HEK293T (cell line): ENCODE data around the gene MYH6.

Experiments used
- CTCF ChIA-PET: fragments of 350-600 bp; formaldehyde crosslinking; extraction: SDS; loops from one replicate; lab custom pipeline; 2021; ENCODE audit warnings: antibody characterized with exemption, inconsistent platforms; lab: Yijun Ruan, JAX
- POLR2A ChIA-PET: fragments of 350-600 bp; formaldehyde crosslinking; extraction: SDS; loops from one replicate; lab custom pipeline; 2020; ENCODE audit warnings: antibody characterized with exemption, inconsistent platforms; lab: Yijun Ruan, JAX
- DNase-seq: peaks from one replicate; pipeline ENCODE4 v3.0.0; 2012; ENCODE audit warnings: mixed read lengths; ENCODE audit errors: extremely low spot score
- ARNT ChIP-seq: fragments of 450-650 bp; IDR thresholded peaks from 2 replicates; pipeline ENCODE4 v1.6.1; 2017; ENCODE audit warnings: mild to moderate bottlenecking
- BHLHE40 ChIP-seq: fragments of 450-650 bp; IDR thresholded peaks from 2 replicates; pipeline ENCODE4 v1.6.1; 2016; ENCODE audit warnings: mild to moderate bottlenecking, moderate library complexity, borderline replicate concordance
- CTBP1 ChIP-seq: fragments of 450-650 bp; IDR thresholded peaks from 2 replicates; pipeline ENCODE4 v1.6.1; 2016; ENCODE audit warnings: borderline replicate concordance
- ELF4 ChIP-seq: fragments of 450-650 bp; IDR thresholded peaks from 2 replicates; pipeline ENCODE4 v1.6.1; 2017; ENCODE audit warnings: antibody characterized with exemption
- FOXA1 ChIP-seq: fragments of 450-650 bp; IDR thresholded peaks from 2 replicates; pipeline ENCODE4 v1.6.1; 2016; ENCODE audit warnings: mild to moderate bottlenecking
- FOXK2 ChIP-seq: fragments of 450-650 bp; IDR thresholded peaks from 2 replicates; pipeline ENCODE4 v1.6.1; 2016; ENCODE audit warnings: mild to moderate bottlenecking
- FOXM1 ChIP-seq: fragments of 450-650 bp; IDR thresholded peaks from 2 replicates; pipeline ENCODE4 v1.6.1; 2017; ENCODE audit warnings: mild to moderate bottlenecking, borderline replicate concordance
- HDGF ChIP-seq: fragments of 450-650 bp; IDR thresholded peaks from 2 replicates; pipeline ENCODE4 v1.6.1; 2017; ENCODE audit warnings: antibody characterized with exemption, borderline replicate concordance
- L3MBTL2 ChIP-seq: fragments of 450-650 bp; conservative IDR thresholded peaks from 2 replicates; pipeline ENCODE4 v1.6.1; 2016; ENCODE audit warnings: mild to moderate bottlenecking
- LEF1 ChIP-seq: fragments of 450-650 bp; IDR thresholded peaks from 2 replicates; pipeline ENCODE4 v1.6.1; 2017; ENCODE audit warnings: mild to moderate bottlenecking, borderline replicate concordance
- NFRKB ChIP-seq: fragments of 450-650 bp; IDR thresholded peaks from 2 replicates; pipeline ENCODE4 v1.6.1; 2016; ENCODE audit warnings: mild to moderate bottlenecking, moderate library complexity
- PKNOX1 ChIP-seq: fragments of 450-650 bp; IDR thresholded peaks from 2 replicates; pipeline ENCODE4 v1.6.1; 2016
- SP1 ChIP-seq: fragments of 450-650 bp; IDR thresholded peaks from 2 replicates; pipeline ENCODE4 v1.6.1; 2017
- SUZ12 ChIP-seq: fragments of 450-650 bp; IDR thresholded peaks from 2 replicates; pipeline ENCODE4 v1.6.1; 2016; ENCODE audit warnings: mild to moderate bottlenecking
- TARDBP ChIP-seq: fragments of 450-650 bp; IDR thresholded peaks from 2 replicates; pipeline ENCODE4 v1.6.1; 2016
- ZNF384 ChIP-seq: fragments of 450-650 bp; IDR thresholded peaks from 2 replicates; pipeline ENCODE4 v1.6.1; 2016

Gene MYH6

GRCh38 chr14:23384364-23385080 lies 23.6 kb downstream of the MYH6 start:
- no peak for DNase-seq
- no peak for TF ChIP-seq LEF1
- TF ChIP-seq FOXK2: no peak
- no peak for TF ChIP-seq PKNOX1
- TF ChIP-seq FOXA1: no peak
- CTCF ChIA-PET: interaction anchor here (0.6 kb wide), 1 partner anchor 178 kb away, joined by 4 read pairs; no protein-coding TSS in a partner anchor
- POLR2A ChIA-PET: no interaction called here

GRCh38 chr14:23382731-23383440 lies 25.2 kb downstream of the MYH6 start:
- DNase-seq: no peak
- CTCF ChIA-PET: interaction anchor here (0.7 to 0.9 kb wide), 2 partner anchors 37 to 89 kb away, joined by 3 read pairs; no protein-coding TSS in a partner anchor
- POLR2A ChIA-PET: interaction anchor here (1.3 kb wide), 1 partner anchor 62 kb away, joined by 4 read pairs; the partner anchor contains the start of gene PABPN1
- no peak for TF ChIP-seq SP1
- TF ChIP-seq BHLHE40: no peak
- no peak for TF ChIP-seq FOXA1
- no peak for TF ChIP-seq NFRKB
- no peak for TF ChIP-seq TARDBP
- no peak for TF ChIP-seq SUZ12
- no peak for TF ChIP-seq ELF4
- TF ChIP-seq LEF1: no peak
- no peak for TF ChIP-seq ARNT
- TF ChIP-seq HDGF: no peak
- no peak for TF ChIP-seq FOXM1
- TF ChIP-seq L3MBTL2: no peak
- TF ChIP-seq ZNF384: no peak
- no peak for TF ChIP-seq FOXK2
- no peak for TF ChIP-seq PKNOX1

GRCh38 chr14:23382276-23382675 lies 25.8 kb downstream of the MYH6 start:
- CTCF ChIA-PET: interaction anchor here (0.9 kb wide), 1 partner anchor 88 kb away, joined by 3 read pairs; no protein-coding TSS in a partner anchor
- TF ChIP-seq BHLHE40 (no peak), ARNT (no peak), PKNOX1 (no peak), HDGF (no peak), TARDBP (no peak), ELF4 (no peak), SP1 (no peak), FOXA1 (no peak), ZNF384 (no peak), CTBP1 (no peak), LEF1 (no peak), L3MBTL2 (no peak), SUZ12 (no peak), FOXK2 (no peak), FOXM1 (no peak)
- POLR2A ChIA-PET: interaction anchor here (1.3 kb wide), 1 partner anchor 61 kb away, joined by 4 read pairs; the partner anchor contains the start of gene PABPN1
- DNase-seq: no peak

- CTCF ChIA-PET: interaction anchor here (0.9 kb wide), 1 partner anchor 88 kb away, joined by 3 read pairs; no protein-coding TSS in a partner anchor
- TF ChIP-seq ZNF384 (no peak), NFRKB (no peak), PKNOX1 (no peak), LEF1 (no peak), CTBP1 (no peak), FOXM1 (no peak), L3MBTL2 (no peak), HDGF (no peak), SUZ12 (no peak), SP1 (no peak), FOXA1 (no peak), ARNT (no peak)
- DNase-seq: no peak
- POLR2A ChIA-PET: interaction anchor here (1.3 kb wide), 1 partner anchor 61 kb away, joined by 4 read pairs; the partner anchor contains the start of gene PABPN1
These were observed 26.2 kb downstream of the MYH6 start for GRCh38 chr14:23381871-23382270.

GRCh38 chr14:23380976-23381375 lies 27.1 kb downstream of the MYH6 start:
- ChIA-PET POLR2A (interaction anchor here (1.2 to 1.6 kb wide), 4 partner anchors 54 to 286 kb away, joined by 3 to 10 read pairs (median 4); partner anchors contain the start of genes ACIN1, C14orf119 and PPP1R3E), CTCF (interaction anchor here (0.7 to 2.1 kb wide), 11 partner anchors 12 to 387 kb away, joined by 3 to 24 read pairs (median 8); partner anchors contain the start of genes PABPN1 and SLC22A17)
- no peak for DNase-seq

More at GRCh38 chr14:23380976-23381375, 27.1 kb downstream of the MYH6 start:
- TF ChIP-seq CTBP1: no peak
- no peak for TF ChIP-seq NFRKB
- no peak for TF ChIP-seq TARDBP
- no peak for TF ChIP-seq HDGF
- TF ChIP-seq SP1: no peak
- TF ChIP-seq ARNT: no peak
- TF ChIP-seq FOXM1: no peak
- TF ChIP-seq PKNOX1: no peak
- TF ChIP-seq SUZ12: no peak
- no peak for TF ChIP-seq ELF4
- TF ChIP-seq FOXK2: no peak
- TF ChIP-seq L3MBTL2: no peak
- no peak for TF ChIP-seq FOXA1
- TF ChIP-seq BHLHE40: no peak
- TF ChIP-seq LEF1: no peak
